Measurements from ENCODE around the gene NXF1.

The NXF1 gene

GRCh38 chr11:62852523-62853188, 47.4 kb upstream of the NXF1 start:
- H3K4ac ChIP-seq (ENCODE audit: low read depth in 1 of 2, low read length in 2 of 2) = no peak overlapping the region
- no peaks in the 10 kb centered on the region for H3K27me3 ChIP-seq (ENCODE audit: control insufficient read depth in 1 of 2, insufficient read depth in 1 of 2, low read length in 2 of 2)
- DNase-seq = no peak
- no peak overlapping the region for H2BK5ac ChIP-seq (ENCODE audit: low read depth, low read length, poor library complexity, severe bottlenecking)
- no peak overlapping the region for H3K4me2 ChIP-seq (ENCODE audit: low read length, poor library complexity, severe bottlenecking)
- no peak overlapping the region for H2BK15ac ChIP-seq (ENCODE audit: low read depth, poor library complexity, severe bottlenecking)
- no peak overlapping the region for H2AK5ac ChIP-seq (ENCODE audit: low read length, severe bottlenecking)
- no peak overlapping the region for H2AFZ ChIP-seq (ENCODE audit: low read depth, low read length)
- H3K4me1 ChIP-seq (ENCODE audit: control insufficient read depth, insufficient read depth, low read depth, low read length) = peaks cover 8% of the 10 kb centered on the region
- no peaks in the 10 kb centered on the region for H3K79me1 ChIP-seq (replicated peaks; ENCODE audit: low read length, poor library complexity, severe bottlenecking)
- no peak overlapping the region for H2BK12ac ChIP-seq (ENCODE audit: low read length in 2 of 2)
- no peak overlapping the region for H3K27ac ChIP-seq (ENCODE audit: low read length, poor library complexity, severe bottlenecking)
- no peaks in the 10 kb centered on the region for H3K9me3 ChIP-seq (ENCODE audit: control insufficient read depth, low read length)
- peak overlapping the region; percentile 94 for H3K9ac ChIP-seq (ENCODE audit: low read length)
- no peak overlapping the region for H4K8ac ChIP-seq (ENCODE audit: low read length)
- no peak overlapping the region for H2BK120ac ChIP-seq (ENCODE audit: low read depth, low read length)
- no peak overlapping the region for H3K14ac ChIP-seq (ENCODE audit: low read length in 2 of 2)
- H4K91ac ChIP-seq (ENCODE audit: low read length) = no peak overlapping the region
- H3K23ac ChIP-seq (ENCODE audit: low read length in 2 of 2) = no peak overlapping the region
- H3K18ac ChIP-seq (ENCODE audit: low read depth in 1 of 2, low read length in 2 of 2) = no peak overlapping the region
- H3K4me3 ChIP-seq (ENCODE audit: insufficient read depth in 1 of 2, low read depth in 1 of 2, low read length in 2 of 2) = no peak overlapping the region
- peaks cover 13 to 38% of the 10 kb centered on the region in 2 experiments for H3K36me3 ChIP-seq (ENCODE audit: control insufficient read depth in 1 of 2, insufficient read depth in 2 of 2, low read depth in 1 of 2, low read length in 2 of 2)

GRCh38 chr11:62851807-62852522, 46.7 kb upstream of the NXF1 start:
- H3K18ac ChIP-seq (ENCODE audit: low read depth in 1 of 2, low read length in 2 of 2) = no peak overlapping the region
- no peak overlapping the region for H2BK120ac ChIP-seq (ENCODE audit: low read depth, low read length)
- H3K4me2 ChIP-seq (ENCODE audit: low read length, poor library complexity, severe bottlenecking) = no peak overlapping the region
- peaks cover 5% of the 10 kb centered on the region for H3K4me1 ChIP-seq (ENCODE audit: control insufficient read depth, insufficient read depth, low read depth, low read length)
- no peak overlapping the region for H2BK12ac ChIP-seq (ENCODE audit: low read length in 2 of 2)
- H3K9ac ChIP-seq (ENCODE audit: low read length) = no peak overlapping the region
- no peak overlapping the region for H3K27ac ChIP-seq (ENCODE audit: low read length, poor library complexity, severe bottlenecking)
- H2BK5ac ChIP-seq (ENCODE audit: low read depth, low read length, poor library complexity, severe bottlenecking) = no peak overlapping the region
- no peak overlapping the region for H3K14ac ChIP-seq (ENCODE audit: low read length in 2 of 2)
- no peak overlapping the region for H3K4me3 ChIP-seq (ENCODE audit: insufficient read depth in 1 of 2, low read depth in 1 of 2, low read length in 2 of 2)
- H3K27me3 ChIP-seq (ENCODE audit: control insufficient read depth in 1 of 2, insufficient read depth in 1 of 2, low read length in 2 of 2) = no peaks in the 10 kb centered on the region
- H3K23ac ChIP-seq (ENCODE audit: low read length in 2 of 2) = no peak overlapping the region
- no peak overlapping the region for H4K8ac ChIP-seq (ENCODE audit: low read length)
- 79% methylated on average over 3 of the region's 3 CpGs for WGBS
- no peak overlapping the region for H3K4ac ChIP-seq (ENCODE audit: low read depth in 1 of 2, low read length in 2 of 2)
- no peak overlapping the region for H2BK15ac ChIP-seq (ENCODE audit: low read depth, poor library complexity, severe bottlenecking)
- H4K91ac ChIP-seq (ENCODE audit: low read length) = no peak overlapping the region
- no peak overlapping the region for H2AK5ac ChIP-seq (ENCODE audit: low read length, severe bottlenecking)
- no peak for DNase-seq
- no peaks in the 10 kb centered on the region for H3K79me1 ChIP-seq (replicated peaks; ENCODE audit: low read length, poor library complexity, severe bottlenecking)
- H2AFZ ChIP-seq (ENCODE audit: low read depth, low read length) = no peak overlapping the region
- peaks cover 13 to 38% of the 10 kb centered on the region in 2 experiments for H3K36me3 ChIP-seq (ENCODE audit: control insufficient read depth in 1 of 2, insufficient read depth in 2 of 2, low read depth in 1 of 2, low read length in 2 of 2)
- H3K9me3 ChIP-seq (ENCODE audit: control insufficient read depth, low read length) = no peaks in the 10 kb centered on the region

GRCh38 chr11:62850911-62851806, 45.9 kb upstream of the NXF1 start:
- peaks cover 4% of the 10 kb centered on the region for H3K4me1 ChIP-seq (ENCODE audit: control insufficient read depth, insufficient read depth, low read depth, low read length)
- no peak overlapping the region for H3K4me2 ChIP-seq (ENCODE audit: low read length, poor library complexity, severe bottlenecking)
- H4K91ac ChIP-seq (ENCODE audit: low read length) = no peak overlapping the region
- H3K9ac ChIP-seq (ENCODE audit: low read length) = no peak overlapping the region
- H3K27me3 ChIP-seq (ENCODE audit: control insufficient read depth in 1 of 2, insufficient read depth in 1 of 2, low read length in 2 of 2) = no peaks in the 10 kb centered on the region
- WGBS = 59% methylated on average over 14 of the region's 15 CpGs
- H3K36me3 ChIP-seq (ENCODE audit: control insufficient read depth in 1 of 2, insufficient read depth in 2 of 2, low read depth in 1 of 2, low read length in 2 of 2) = peaks cover 13 to 38% of the 10 kb centered on the region in 2 experiments
- no peak overlapping the region for H3K14ac ChIP-seq (ENCODE audit: low read length in 2 of 2)
- H2BK120ac ChIP-seq (ENCODE audit: low read depth, low read length) = no peak overlapping the region
- no peak overlapping the region for H2AFZ ChIP-seq (ENCODE audit: low read depth, low read length)
- H3K79me1 ChIP-seq (replicated peaks; ENCODE audit: low read length, poor library complexity, severe bottlenecking) = no peaks in the 10 kb centered on the region
- no peak overlapping the region for H2AK5ac ChIP-seq (ENCODE audit: low read length, severe bottlenecking)
- DNase-seq = no peak
- H3K9me3 ChIP-seq (ENCODE audit: control insufficient read depth, low read length) = no peaks in the 10 kb centered on the region
- no peak overlapping the region for H3K27ac ChIP-seq (ENCODE audit: low read length, poor library complexity, severe bottlenecking)
- H2BK12ac ChIP-seq (ENCODE audit: low read length in 2 of 2) = no peak overlapping the region
- no peak overlapping the region for H3K4me3 ChIP-seq (ENCODE audit: insufficient read depth in 1 of 2, low read depth in 1 of 2, low read length in 2 of 2)
- H3K4ac ChIP-seq (ENCODE audit: low read depth in 1 of 2, low read length in 2 of 2) = no peak overlapping the region
- no peak overlapping the region for H3K18ac ChIP-seq (ENCODE audit: low read depth in 1 of 2, low read length in 2 of 2)
- no peak overlapping the region for H2BK15ac ChIP-seq (ENCODE audit: low read depth, poor library complexity, severe bottlenecking)
- no peak overlapping the region for H3K23ac ChIP-seq (ENCODE audit: low read length in 2 of 2)
- no peak overlapping the region for H2BK5ac ChIP-seq (ENCODE audit: low read depth, low read length, poor library complexity, severe bottlenecking)
- H4K8ac ChIP-seq (ENCODE audit: low read length) = no peak overlapping the region

DNA sequence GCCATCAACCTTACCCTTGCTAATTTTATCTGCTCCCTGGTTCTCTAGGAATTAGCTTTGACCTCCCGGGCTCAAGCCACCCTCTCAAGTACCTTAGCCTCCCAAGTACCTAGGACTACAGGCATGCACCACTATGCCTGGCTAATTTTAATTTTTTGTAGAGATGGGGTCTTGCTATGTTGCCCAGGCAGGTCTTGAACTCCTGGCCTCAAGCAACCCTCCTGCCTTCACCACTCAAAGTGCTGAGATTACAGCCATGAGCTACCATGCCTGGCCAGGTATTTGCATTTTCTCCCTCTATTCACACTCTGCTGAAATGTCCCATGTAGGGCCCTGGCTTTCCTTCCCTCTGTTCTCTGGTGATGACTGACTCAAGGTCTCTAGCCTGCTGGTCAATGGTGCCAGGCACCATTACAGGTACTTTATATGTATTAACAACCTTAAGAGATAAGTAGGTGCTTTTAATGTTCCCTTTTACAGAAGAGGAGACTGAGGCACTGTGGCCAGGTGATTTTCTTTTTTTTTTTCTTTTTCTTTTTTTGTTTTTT, 42.6 kb upstream of the NXF1 start:
- Histone ChIP-seq H2BK12ac (ENCODE audit: low read length in 2 of 2) (no peak overlapping the region), H3K4me2 (ENCODE audit: low read length, poor library complexity, severe bottlenecking) (no peak overlapping the region), H3K27ac (ENCODE audit: low read length, poor library complexity, severe bottlenecking) (no peak overlapping the region), H3K18ac (ENCODE audit: low read depth in 1 of 2, low read length in 2 of 2) (no peak overlapping the region), H3K4ac (ENCODE audit: low read depth in 1 of 2, low read length in 2 of 2) (no peak overlapping the region), H3K4me3 (ENCODE audit: insufficient read depth in 1 of 2, low read depth in 1 of 2, low read length in 2 of 2) (no peak overlapping the region), H2BK15ac (ENCODE audit: low read depth, poor library complexity, severe bottlenecking) (no peak overlapping the region), H3K9me3 (ENCODE audit: control insufficient read depth, low read length) (no peaks in the 10 kb centered on the region), H2BK120ac (ENCODE audit: low read depth, low read length) (no peak overlapping the region), H3K79me1 (replicated peaks; ENCODE audit: low read length, poor library complexity, severe bottlenecking) (no peaks in the 10 kb centered on the region), H4K8ac (ENCODE audit: low read length) (no peak overlapping the region), H2AK5ac (ENCODE audit: low read length, severe bottlenecking) (no peak overlapping the region), H3K4me1 (ENCODE audit: control insufficient read depth, insufficient read depth, low read depth, low read length) (peaks cover 4% of the 10 kb centered on the region), H3K36me3 (ENCODE audit: control insufficient read depth in 1 of 2, insufficient read depth in 2 of 2, low read depth in 1 of 2, low read length in 2 of 2) (peaks cover 10 to 16% of the 10 kb centered on the region in 2 experiments), H2BK5ac (ENCODE audit: low read depth, low read length, poor library complexity, severe bottlenecking) (no peak overlapping the region), H4K91ac (ENCODE audit: low read length) (no peak overlapping the region), H2AFZ (ENCODE audit: low read depth, low read length) (no peak overlapping the region), H3K23ac (ENCODE audit: low read length in 2 of 2) (no peak overlapping the region), H3K27me3 (ENCODE audit: control insufficient read depth in 1 of 2, insufficient read depth in 1 of 2, low read length in 2 of 2) (no peaks in the 10 kb centered on the region), H3K9ac (ENCODE audit: low read length) (no peak overlapping the region), H3K14ac (ENCODE audit: low read length in 2 of 2) (no peak overlapping the region)
- 86% methylated on average over 1 of the region's 1 CpG for WGBS
- DNase-seq = no peak
